ENCODE measurements around the gene LAG3. TPM values are rescaled to one million over a fixed set of nuclear protein-coding genes. Genes with fewer than 3 reads are reported as not detected.

The LAG3 gene
- polyA plus RNA-seq, 1 of the 3 experiments (the other 2 are of a cell fraction), result 0.72 TPM

DNA sequence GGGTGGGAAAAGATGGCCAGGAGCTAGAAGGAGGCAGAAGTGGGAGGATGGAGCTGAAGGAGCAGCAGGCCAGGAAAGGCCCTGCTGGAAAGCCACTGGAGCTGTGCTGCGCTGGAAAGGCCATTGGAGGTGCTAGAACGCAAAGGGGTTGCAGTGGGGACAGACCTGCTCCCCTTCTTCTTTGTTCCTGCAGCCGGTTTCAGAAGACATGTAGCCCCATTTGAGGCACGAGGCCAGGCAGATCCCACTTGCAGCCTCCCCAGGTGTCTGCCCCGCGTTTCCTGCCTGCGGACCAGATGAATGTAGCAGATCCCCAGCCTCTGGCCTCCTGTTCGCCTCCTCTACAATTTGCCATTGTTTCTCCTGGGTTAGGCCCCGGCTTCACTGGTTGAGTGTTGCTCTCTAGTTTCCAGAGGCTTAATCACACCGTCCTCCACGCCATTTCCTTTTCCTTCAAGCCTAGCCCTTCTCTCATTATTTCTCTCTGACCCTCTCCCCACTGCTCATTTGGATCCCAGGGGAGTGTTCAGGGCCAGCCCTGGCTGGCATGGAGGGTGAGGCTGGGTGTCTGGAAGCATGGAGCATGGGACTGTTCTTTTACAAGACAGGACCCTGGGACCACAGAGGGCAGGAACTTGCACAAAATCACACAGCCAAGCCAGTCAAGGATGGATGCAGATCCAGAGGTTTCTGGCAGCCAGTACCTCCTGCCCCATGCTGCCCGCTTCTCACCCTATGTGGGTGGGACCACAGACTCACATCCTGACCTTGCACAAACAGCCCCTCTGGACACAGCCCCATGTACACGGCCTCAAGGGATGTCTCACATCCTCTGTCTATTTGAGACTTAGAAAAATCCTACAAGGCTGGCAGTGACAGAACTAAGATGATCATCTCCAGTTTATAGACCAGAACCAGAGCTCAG is 47.0 kb downstream of the LAG3 start (continued):
- TF ChIP-seq USF2 (IDR thresholded peaks at IDR 0.05; ENCODE audit: borderline replicate concordance, low read depth, low read length) (no peak), ELF1 (IDR thresholded peaks at IDR 0.05) (no peak), TAF1 (IDR thresholded peaks at IDR 0.05; ENCODE audit: borderline replicate concordance, low read depth, low read length) (no peak), SIN3A (IDR thresholded peaks at IDR 0.05; ENCODE audit: borderline replicate concordance, low read depth, low read length) (no peak), YY1 (IDR thresholded peaks at IDR 0.05; ENCODE audit: low read depth) (no peak)

DNA sequence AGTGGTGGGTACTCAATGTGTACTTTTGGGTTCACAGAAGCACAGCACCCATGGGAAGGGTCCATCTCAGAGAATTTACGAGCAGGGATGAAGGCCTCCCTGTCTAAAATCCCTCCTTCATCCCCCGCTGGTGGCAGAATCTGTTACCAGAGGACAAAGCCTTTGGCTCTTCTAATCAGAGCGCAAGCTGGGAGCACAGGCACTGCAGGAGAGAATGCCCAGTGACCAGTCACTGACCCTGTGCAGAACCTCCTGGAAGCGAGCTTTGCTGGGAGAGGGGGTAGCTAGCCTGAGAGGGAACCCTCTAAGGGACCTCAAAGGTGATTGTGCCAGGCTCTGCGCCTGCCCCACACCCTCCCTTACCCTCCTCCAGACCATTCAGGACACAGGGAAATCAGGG is 47.8 kb downstream of the LAG3 start:
- Histone ChIP-seq H3K4me2 (0 out of 2 replicates have a peak overlapping the region, but pooled peaks have one; percentile 95), H3K36me3 (replicated peaks in 1 of 2; ENCODE audit: control insufficient read depth in 1 of 2, insufficient read depth in 2 of 2, low read length in 1 of 2) (no peaks in the 10 kb centered on the region), H2AFZ (ENCODE audit: low read depth) (no peak overlapping the region), H3K27me3 (ENCODE audit: insufficient read depth) (no peaks in the 10 kb centered on the region), H3K79me2 (ENCODE audit: insufficient read depth) (no peaks in the 10 kb centered on the region), H4K20me1 (ENCODE audit: insufficient read depth) (no peaks in the 10 kb centered on the region), H3K4me3 (ENCODE audit: low read depth in 2 of 2, low read length in 1 of 2) (no peak overlapping the region), H3K9me2 (no peaks in the 10 kb centered on the region), H3K4me1 (ENCODE audit: control insufficient read depth in 1 of 2, insufficient read depth in 2 of 2, low read depth in 1 of 2, low read length in 1 of 2) (peaks cover 12 to 78% of the 10 kb centered on the region in 2 experiments; a peak in 3 of 4 replicates), H3K9me3 (no peaks in the 10 kb centered on the region), H3K9ac (no peak overlapping the region), H3K27ac (ENCODE audit: low read depth in 2 of 2, low read length in 1 of 2) (peak overlapping the region in 1 of 2 experiments; percentile 61; a peak in 1 of 4 replicates), H3F3A (replicated peaks; ENCODE audit: insufficient read depth) (no peaks in the 10 kb centered on the region)
- CTCF ChIA-PET, result interaction anchor here (0.8 to 12.7 kb wide), 6 partner anchors 15 to 206 kb away, joined by 3 to 246 read pairs (median 34); partner anchors contain the start of genes MLF2 and SPSB2
- POLR2A ChIA-PET, result interaction anchor here (1.0 to 2.8 kb wide), 4 partner anchors 10 to 131 kb away, joined by 3 to 19 read pairs (median 7); partner anchors contain the start of genes CDCA3, PTMS, USP5 and ZNF384
- TF ChIP-seq EP300 (IDR thresholded peaks at IDR 0.05; ENCODE audit: borderline replicate concordance in 1 of 2, low read depth in 1 of 2, low read length in 1 of 2), result no peak
- TF ChIP-seq ZBTB33 (IDR thresholded peaks at IDR 0.05; ENCODE audit: borderline replicate concordance, low read depth), result no peak
- no peak for TF ChIP-seq RFX5 (IDR thresholded peaks at IDR 0.05; ENCODE audit: low read length)
- no peak for TF ChIP-seq MEF2A (IDR thresholded peaks at IDR 0.05; ENCODE audit: borderline replicate concordance, low read depth)
- TF ChIP-seq NRF1 (IDR thresholded peaks at IDR 0.05; ENCODE audit: low read depth, low read length), result no peak
- TF ChIP-seq FOXJ3 (CRISPR knock-in tag; IDR thresholded peaks at IDR 0.05), result no peak
- TF ChIP-seq CHD2 (IDR thresholded peaks at IDR 0.05; ENCODE audit: low read length, partially characterized antibody), result no peak
- TF ChIP-seq JUND (IDR thresholded peaks at IDR 0.05), result no peak
- TF ChIP-seq NFIC (IDR thresholded peaks at IDR 0.05; ENCODE audit: borderline replicate concordance), result no peak
- no peak for TF ChIP-seq TEAD4 (IDR thresholded peaks at IDR 0.05; ENCODE audit: borderline replicate concordance, insufficient read depth)
- TF ChIP-seq ELF1 (IDR thresholded peaks at IDR 0.05), result no peak
- no peak for TF ChIP-seq RCOR1 (IDR thresholded peaks at IDR 0.05; ENCODE audit: low read length)
- TF ChIP-seq FOXM1 (IDR thresholded peaks at IDR 0.05; ENCODE audit: low read depth), result no peak
- no peak for DNase-seq
- 55% methylated on average over 3 of the region's 5 CpGs for WGBS (ENCODE audit: low lambda C conversion rate)
